Activated T-cell treated with anti-CD3 and anti-CD28 coated beads for 48 hours (primary cell): Measurements from ENCODE around the gene SYCE1.

Experiments
- DNase-seq: peaks from one replicate; pipeline ENCODE4 v3.0.0-alpha.2; 2020; ENCODE audit warnings: low read depth

Gene SYCE1

GRCh38 chr10:133511907-133512528 lies 53.4 kb downstream of the SYCE1 start:
- no peak for DNase-seq

GRCh38 chr10:133511408-133511807 lies 54.0 kb downstream of the SYCE1 start:
- no peak for DNase-seq

DNA sequence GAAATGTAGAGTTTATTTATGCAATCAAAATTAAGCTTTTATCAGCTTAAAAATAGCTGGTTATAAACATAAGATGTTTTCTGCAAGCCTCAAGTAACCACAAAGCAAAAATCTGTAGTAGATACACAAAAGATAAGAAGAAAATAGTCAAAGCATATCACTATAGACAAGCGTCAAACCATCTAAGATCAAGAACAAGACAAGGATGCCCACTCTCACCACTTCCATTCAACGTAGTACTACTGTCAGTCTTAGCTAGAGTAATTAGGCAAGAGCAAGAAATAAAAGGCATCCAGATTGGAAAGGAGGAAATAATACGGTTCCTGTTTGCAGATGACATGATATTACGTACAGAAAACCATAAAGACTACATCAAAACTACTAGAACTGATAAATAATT lies 55.7 kb downstream of the SYCE1 start:
- DNase-seq: no peak
